Measurements from ENCODE around the gene MACC1.

DNA sequence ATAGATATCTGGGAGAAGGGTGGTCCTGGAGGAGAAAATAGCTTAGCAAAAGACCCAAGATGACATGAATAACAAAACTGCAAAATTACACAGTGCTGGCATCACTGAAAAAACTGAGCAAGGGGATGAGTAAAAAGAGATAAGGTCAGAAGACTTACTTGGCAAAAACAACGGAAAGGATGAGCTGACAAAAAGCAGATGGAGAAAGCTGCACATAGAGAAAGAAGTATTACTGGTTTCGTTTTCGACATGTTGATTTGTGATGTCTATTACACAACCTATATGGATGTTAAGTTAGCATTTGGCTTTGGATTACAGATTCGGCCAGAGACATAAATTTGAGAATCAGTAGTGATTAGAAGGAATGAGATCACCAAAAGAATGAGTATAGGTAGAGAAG lies 132.1 kb downstream of the MACC1 start:
- TF ChIP-seq, protein P1, sequence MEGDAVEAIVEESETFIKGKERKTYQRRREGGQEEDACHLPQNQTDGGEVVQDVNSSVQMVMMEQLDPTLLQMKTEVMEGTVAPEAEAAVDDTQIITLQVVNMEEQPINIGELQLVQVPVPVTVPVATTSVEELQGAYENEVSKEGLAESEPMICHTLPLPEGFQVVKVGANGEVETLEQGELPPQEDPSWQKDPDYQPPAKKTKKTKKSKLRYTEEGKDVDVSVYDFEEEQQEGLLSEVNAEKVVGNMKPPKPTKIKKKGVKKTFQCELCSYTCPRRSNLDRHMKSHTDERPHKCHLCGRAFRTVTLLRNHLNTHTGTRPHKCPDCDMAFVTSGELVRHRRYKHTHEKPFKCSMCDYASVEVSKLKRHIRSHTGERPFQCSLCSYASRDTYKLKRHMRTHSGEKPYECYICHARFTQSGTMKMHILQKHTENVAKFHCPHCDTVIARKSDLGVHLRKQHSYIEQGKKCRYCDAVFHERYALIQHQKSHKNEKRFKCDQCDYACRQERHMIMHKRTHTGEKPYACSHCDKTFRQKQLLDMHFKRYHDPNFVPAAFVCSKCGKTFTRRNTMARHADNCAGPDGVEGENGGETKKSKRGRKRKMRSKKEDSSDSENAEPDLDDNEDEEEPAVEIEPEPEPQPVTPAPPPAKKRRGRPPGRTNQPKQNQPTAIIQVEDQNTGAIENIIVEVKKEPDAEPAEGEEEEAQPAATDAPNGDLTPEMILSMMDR (IDR thresholded peaks at IDR 0.05), result no peak
- no peak for TF ChIP-seq POLR2A (IDR thresholded peaks at IDR 0.05)
